HG03060 (cell line): ENCODE data around the gene HOXD9.

Experiments used
- ATAC-seq: cut with Tn5 transposase; IDR thresholded peaks from one replicate; pipeline ENCODE4 v1.9.1; 2021; ENCODE audit warnings: low read depth, moderate number of reproducible peaks; ENCODE audit not compliant: unreplicated experiment

The HOXD9 gene

GRCh38 chr2:176109192-176109901 is 13.2 kb upstream of the HOXD9 start:
- ATAC-seq: no peak

- no peak for ATAC-seq
These were observed 12.6 kb upstream of the HOXD9 start for GRCh38 chr2:176109946-176110345.

GRCh38 chr2:176110415-176111308 is 11.9 kb upstream of the HOXD9 start:
- no peak for ATAC-seq

- no peak for ATAC-seq
These were observed 11.2 kb upstream of the HOXD9 start for GRCh38 chr2:176111309-176111663.

- no peak for ATAC-seq
These were observed 10.6 kb upstream of the HOXD9 start for GRCh38 chr2:176111846-176112374.

GRCh38 chr2:176112375-176113302 is 9.9 kb upstream of the HOXD9 start:
- ATAC-seq: no peak

- no peak for ATAC-seq
These were observed 8.2 kb upstream of the HOXD9 start for GRCh38 chr2:176114120-176114929.

GRCh38 chr2:176114930-176115625 is 7.4 kb upstream of the HOXD9 start:
- no peak for ATAC-seq

- no peak for ATAC-seq
These were observed 6.4 kb upstream of the HOXD9 start, which contains the start of gene HOXD10 for GRCh38 chr2:176115883-176116813. HOXD10 (plus strand) TSS chr2:176116778; CDS start chr2:176116834, 56 bp downstream.

GRCh38 chr2:176117162-176117822 is 5.2 kb upstream of the HOXD9 start:
- ATAC-seq: no peak

GRCh38 chr2:176117823-176118371 is 4.6 kb upstream of the HOXD9 start:
- no peak for ATAC-seq

GRCh38 chr2:176118601-176119339 is 3.7 kb upstream of the HOXD9 start:
- ATAC-seq: no peak

GRCh38 chr2:176120364-176121189 is 1.9 kb upstream of the HOXD9 start:
- no peak for ATAC-seq

GRCh38 chr2:176121190-176122051 is 1.1 kb upstream of the HOXD9 start:
- ATAC-seq: no peak
